ENCODE measurements around the gene CNOT10.
A peak's percentile ranks its signal among the peaks of the same experiment; 100 is the strongest.
"Not testable (repeated sequence)": the region's sequence is repeated elsewhere in the genome, so short reads cannot be mapped to it uniquely, and the experiment has no call there.

CNOT10 gene

DNA sequence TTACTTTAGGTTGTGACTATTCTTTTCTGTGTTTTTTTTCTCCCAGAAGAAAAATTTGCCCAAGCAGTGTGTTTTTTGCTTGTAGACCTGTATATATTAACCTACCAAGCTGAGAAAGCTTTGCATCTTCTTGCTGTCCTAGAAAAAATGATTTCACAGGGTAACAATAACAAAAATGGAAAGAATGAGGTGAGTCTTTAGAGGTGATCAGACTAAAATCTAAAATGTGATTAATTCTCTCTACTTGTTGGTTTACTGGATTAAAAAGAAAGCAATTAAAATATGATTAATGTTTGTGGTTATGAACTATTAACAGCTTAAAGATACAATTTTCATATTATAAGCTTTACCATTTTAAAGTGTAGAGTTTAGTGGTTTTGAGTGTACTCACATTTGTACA is 28.2 kb downstream of the CNOT10 start:
- POLR2A ChIA-PET: no interaction called here
- CTCF ChIA-PET: interaction anchor here (1.0 kb wide), 1 partner anchor 16 kb away, joined by 3 read pairs; no protein-coding TSS in a partner anchor
- no peak for DNase-seq (ENCODE audit: extremely low spot score)
- TF ChIP-seq, protein P1, sequence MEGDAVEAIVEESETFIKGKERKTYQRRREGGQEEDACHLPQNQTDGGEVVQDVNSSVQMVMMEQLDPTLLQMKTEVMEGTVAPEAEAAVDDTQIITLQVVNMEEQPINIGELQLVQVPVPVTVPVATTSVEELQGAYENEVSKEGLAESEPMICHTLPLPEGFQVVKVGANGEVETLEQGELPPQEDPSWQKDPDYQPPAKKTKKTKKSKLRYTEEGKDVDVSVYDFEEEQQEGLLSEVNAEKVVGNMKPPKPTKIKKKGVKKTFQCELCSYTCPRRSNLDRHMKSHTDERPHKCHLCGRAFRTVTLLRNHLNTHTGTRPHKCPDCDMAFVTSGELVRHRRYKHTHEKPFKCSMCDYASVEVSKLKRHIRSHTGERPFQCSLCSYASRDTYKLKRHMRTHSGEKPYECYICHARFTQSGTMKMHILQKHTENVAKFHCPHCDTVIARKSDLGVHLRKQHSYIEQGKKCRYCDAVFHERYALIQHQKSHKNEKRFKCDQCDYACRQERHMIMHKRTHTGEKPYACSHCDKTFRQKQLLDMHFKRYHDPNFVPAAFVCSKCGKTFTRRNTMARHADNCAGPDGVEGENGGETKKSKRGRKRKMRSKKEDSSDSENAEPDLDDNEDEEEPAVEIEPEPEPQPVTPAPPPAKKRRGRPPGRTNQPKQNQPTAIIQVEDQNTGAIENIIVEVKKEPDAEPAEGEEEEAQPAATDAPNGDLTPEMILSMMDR (IDR thresholded peaks at IDR 0.05; ENCODE audit: control extremely low read depth, extremely low read depth, low read depth, missing control alignments): no peak

DNA sequence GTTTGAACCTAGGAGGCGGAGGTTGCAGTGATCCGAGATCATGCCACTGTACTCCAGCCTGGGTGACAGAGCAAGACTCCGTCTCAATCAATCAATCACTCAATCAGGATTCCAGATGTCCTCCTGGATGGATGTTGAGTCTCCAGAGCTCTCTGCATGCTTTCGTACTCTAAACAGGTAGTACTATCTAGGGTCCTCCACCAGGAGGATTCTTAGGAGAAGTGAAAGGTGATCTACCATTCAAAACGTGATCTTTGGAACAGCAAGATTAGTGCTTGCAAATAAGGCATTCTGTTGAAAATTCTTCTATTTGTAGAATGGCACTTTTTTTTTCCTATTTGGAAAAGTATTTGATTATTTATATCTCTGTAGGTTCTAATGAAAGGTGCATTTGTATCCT is 34.3 kb downstream of the CNOT10 start:
- TF ChIP-seq, protein P1 (IDR thresholded peaks at IDR 0.05; ENCODE audit: control extremely low read depth, extremely low read depth, low read depth, missing control alignments): no peak

DNA sequence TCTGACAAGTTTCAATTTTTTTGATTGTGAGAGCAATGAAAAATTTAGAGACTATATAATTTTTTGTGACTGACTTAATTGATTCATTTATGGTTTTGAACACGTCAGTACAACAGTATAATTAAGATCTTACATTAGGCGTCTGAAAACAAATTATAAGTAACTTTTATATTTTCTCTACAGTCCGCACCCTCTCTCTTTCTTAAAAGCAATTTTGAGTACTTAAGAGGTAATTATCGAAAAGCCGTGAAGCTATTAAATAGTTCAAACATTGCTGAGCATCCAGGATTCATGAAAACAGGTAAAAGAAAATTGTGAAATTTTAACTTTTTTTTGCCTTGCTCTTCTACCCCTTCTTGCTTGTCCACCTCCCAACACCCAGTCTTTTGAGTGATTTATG is 34.9 kb downstream of the CNOT10 start:
- CTCF ChIA-PET: no interaction called here
- POLR2A ChIA-PET: no interaction called here

More for the DNA sequence above, 34.3 kb downstream of the CNOT10 start:
- CTCF ChIA-PET: no interaction called here
- POLR2A ChIA-PET: no interaction called here
- DNase-seq (ENCODE audit: extremely low spot score): no peak

DNA sequence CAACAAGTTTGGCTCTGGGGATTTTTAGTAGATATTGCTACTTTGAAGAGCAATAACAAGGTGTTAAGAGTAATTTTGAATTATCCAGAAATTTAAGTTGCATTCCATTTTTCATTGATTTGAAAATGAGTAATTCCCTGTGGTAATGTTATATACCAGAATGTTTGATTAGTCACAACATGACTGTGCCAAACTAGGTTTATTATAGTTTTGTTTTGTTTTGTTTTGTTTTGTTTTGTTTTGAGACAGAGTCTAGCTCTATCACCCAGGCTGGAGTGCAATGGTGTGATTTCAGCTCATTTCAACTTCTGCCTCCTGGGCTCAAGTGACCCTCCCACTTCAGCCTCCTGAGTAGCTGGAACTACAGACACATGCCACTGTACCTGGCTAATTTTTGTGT is 40.7 kb downstream of the CNOT10 start:
- ChIA-PET POLR2A (no interaction called here), CTCF (interaction anchor here (0.7 to 2.0 kb wide), 4 partner anchors 9 to 24 kb away, joined by 3 to 4 read pairs (median 4); no protein-coding TSS in a partner anchor)
- TF ChIP-seq, protein P1 (IDR thresholded peaks at IDR 0.05; ENCODE audit: control extremely low read depth, extremely low read depth, low read depth, missing control alignments): no peak
- DNase-seq (ENCODE audit: extremely low spot score): no peak

More for the DNA sequence above, 34.9 kb downstream of the CNOT10 start:
- no peak for DNase-seq (ENCODE audit: extremely low spot score)
- TF ChIP-seq, protein P1 (IDR thresholded peaks at IDR 0.05; ENCODE audit: control extremely low read depth, extremely low read depth, low read depth, missing control alignments): no peak

DNA sequence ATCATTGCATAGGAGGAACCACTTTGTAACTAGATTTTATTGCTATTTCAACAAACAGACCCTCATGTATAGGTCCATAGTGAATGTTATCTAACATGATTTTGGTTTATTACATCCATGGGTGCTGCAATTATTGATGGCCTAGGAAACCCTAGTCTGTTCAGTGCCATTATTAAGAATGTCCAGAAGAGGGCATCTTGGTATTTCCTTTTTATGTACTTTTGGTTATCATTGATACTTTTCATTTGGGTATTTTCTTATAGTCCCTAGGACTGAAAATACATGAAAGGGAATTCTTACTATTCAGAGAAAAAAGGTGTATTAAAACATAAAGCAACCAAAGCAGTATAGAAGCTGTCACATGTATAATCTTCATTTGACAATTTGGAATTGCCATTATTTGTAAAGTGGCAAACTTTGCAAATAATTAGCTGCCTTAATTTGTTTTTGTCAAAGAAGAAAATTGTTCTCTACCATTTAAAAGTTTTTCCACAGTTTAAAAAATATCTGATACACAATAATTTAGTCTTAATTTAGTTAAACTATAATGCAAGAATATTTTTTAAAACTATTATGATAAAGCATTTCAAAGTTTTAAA is 48.7 kb downstream of the CNOT10 start:
- POLR2A ChIA-PET: no interaction called here
- DNase-seq (ENCODE audit: extremely low spot score): peak; percentile 37
- CTCF ChIA-PET: interaction anchor here (1.2 to 1.7 kb wide), 4 partner anchors 11 to 169 kb away, joined by 3 to 4 read pairs (median 4); no protein-coding TSS in a partner anchor
- TF ChIP-seq, protein P1 (IDR thresholded peaks at IDR 0.05; ENCODE audit: control extremely low read depth, extremely low read depth, low read depth, missing control alignments): peak; percentile 56

DNA sequence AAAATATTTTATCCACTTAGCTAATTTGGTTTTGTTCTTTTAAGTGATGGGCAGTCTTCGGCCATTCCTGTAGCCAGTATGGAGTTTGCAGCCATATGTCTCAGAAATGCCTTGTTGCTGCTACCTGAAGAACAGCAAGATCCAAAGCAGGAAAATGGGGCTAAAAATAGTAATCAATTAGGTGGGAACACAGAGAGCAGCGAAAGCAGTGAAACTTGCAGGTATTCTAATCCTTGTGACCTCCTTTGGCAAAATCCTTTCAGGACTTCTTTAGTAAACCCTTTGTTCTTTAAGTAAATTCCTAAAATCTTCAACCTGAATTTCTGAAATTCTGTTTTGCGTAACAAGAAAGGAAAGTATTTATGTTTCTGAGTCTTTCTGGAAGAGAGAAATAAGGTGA is 49.8 kb downstream of the CNOT10 start:
- CTCF ChIA-PET: interaction anchor here (0.9 to 1.7 kb wide), 6 partner anchors 9 to 168 kb away, joined by 3 to 4 read pairs (median 3); no protein-coding TSS in a partner anchor
- POLR2A ChIA-PET: no interaction called here
- no peak for DNase-seq (ENCODE audit: extremely low spot score)
- TF ChIP-seq, protein P1 (IDR thresholded peaks at IDR 0.05; ENCODE audit: control extremely low read depth, extremely low read depth, low read depth, missing control alignments): no peak

DNA sequence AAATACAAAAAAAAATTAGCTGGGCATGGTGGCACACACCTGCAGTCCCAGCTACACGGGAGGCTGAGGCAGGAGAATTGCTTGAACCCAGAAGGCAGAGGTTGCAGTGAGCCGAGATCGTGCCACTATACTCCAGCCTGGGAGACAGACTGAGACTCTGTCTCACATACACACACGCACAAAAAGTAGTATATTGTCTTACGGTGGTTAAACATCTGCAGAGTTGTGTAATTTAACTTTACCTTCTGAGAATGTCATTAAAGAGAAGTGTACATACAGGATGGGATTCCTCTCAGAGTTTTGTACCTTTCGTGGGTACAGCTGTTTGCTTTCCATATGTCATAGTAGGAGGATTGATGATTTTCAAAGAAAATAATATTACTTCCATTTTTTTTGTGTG is 58.5 kb downstream of the CNOT10 start:
- CTCF ChIA-PET: interaction anchor here (1.6 to 1.8 kb wide), 2 partner anchors 11 to 16 kb away, joined by 5 to 6 read pairs; no protein-coding TSS in a partner anchor

More for the DNA sequence above, 58.5 kb downstream of the CNOT10 start:
- DNase-seq (ENCODE audit: extremely low spot score); POLR2A ChIA-PET: not testable (repeated sequence)
